Measurements from ENCODE around the gene ST6GALNAC6.

GRCh38 chr9:127931092-127931881 is 31.9 kb upstream of the ST6GALNAC6 start:
- TF ChIP-seq POLR2A (IDR thresholded peaks at IDR 0.05) (no peak), CTCF (IDR thresholded peaks at IDR 0.05) (no peak)
